GM12875 (cell line): ENCODE results near the gene ASIC2.

Source experiments
- H3K4me3 ChIP-seq: one replicate; pipeline ENCODE4 v1.5.1; 2011; ENCODE audit warnings: low read depth, low read length, control low read depth
- CTCF ChIP-seq: IDR thresholded peaks from 2 replicates; pipeline ENCODE4 v1.5.1; 2011; ENCODE audit warnings: low read depth, mild to moderate bottlenecking, control low read depth, inconsistent platforms, low read length, moderate library complexity, borderline replicate concordance; ENCODE audit not compliant: insufficient read depth

Gene ASIC2

GRCh38 chr17:33028778-33029177, 264.3 kb downstream of the ASIC2 start:
- no peak for TF ChIP-seq CTCF
- H3K4me3 ChIP-seq = no peak overlapping the region

GRCh38 chr17:33028061-33028460, 265.0 kb downstream of the ASIC2 start:
- no peak for TF ChIP-seq CTCF
- no peak overlapping the region for H3K4me3 ChIP-seq

- no peak overlapping the region for H3K4me3 ChIP-seq
- TF ChIP-seq CTCF = no peak
Observed at GRCh38 chr17:33024688-33025486, 268.2 kb downstream of the ASIC2 start.

- no peak for TF ChIP-seq CTCF
Observed at GRCh38 chr17:33023790-33024189, 269.3 kb downstream of the ASIC2 start.

GRCh38 chr17:33021731-33022408, 271.2 kb downstream of the ASIC2 start:
- TF ChIP-seq CTCF = no peak
- H3K4me3 ChIP-seq = no peak overlapping the region

More at GRCh38 chr17:33023790-33024189, 269.3 kb downstream of the ASIC2 start:
- H3K4me3 ChIP-seq = no peak overlapping the region

GRCh38 chr17:33019161-33019890, 273.8 kb downstream of the ASIC2 start:
- H3K4me3 ChIP-seq = no peak overlapping the region
- no peak for TF ChIP-seq CTCF
